Stimulated activated CD4-positive, alpha-beta T cell treated with anti-CD3 and anti-CD28 coated beads, Interleukin-12 subunit alpha, Interleukin-12 subunit beta, amount 100 ng/mL, for 4 hours (primary cell): Measurements from ENCODE around the gene CNOT6L.
"Not testable (repeated sequence)": the region's sequence is repeated elsewhere in the genome, so short reads cannot be mapped to it uniquely, and the experiment has no call there.

Source experiments
- DNase-seq: peaks from one replicate; pipeline ENCODE4 v3.0.0-alpha.2; 2020

The CNOT6L gene

GRCh38 chr4:77777135-77777807, 41.9 kb downstream of the CNOT6L start:
- no peak for DNase-seq

GRCh38 chr4:77776182-77777134, 42.7 kb downstream of the CNOT6L start:
- no peak for DNase-seq

- no peak for DNase-seq
Measured at GRCh38 chr4:77773101-77773500, 46.1 kb downstream of the CNOT6L start.

GRCh38 chr4:77771566-77771965, 47.6 kb downstream of the CNOT6L start:
- no peak for DNase-seq

- no peak for DNase-seq
Measured at GRCh38 chr4:77765720-77766119, 53.4 kb downstream of the CNOT6L start.

GRCh38 chr4:77762531-77762930, 56.6 kb downstream of the CNOT6L start:
- no peak for DNase-seq

- no peak for DNase-seq
Measured at GRCh38 chr4:77761595-77761994, 57.6 kb downstream of the CNOT6L start.

- DNase-seq, result no peak
Measured at GRCh38 chr4:77758804-77759203, 60.4 kb downstream of the CNOT6L start.

- DNase-seq, result no peak
Measured at GRCh38 chr4:77751764-77752163, 67.4 kb downstream of the CNOT6L start.

GRCh38 chr4:77745792-77746191, 73.4 kb downstream of the CNOT6L start:
- no peak for DNase-seq

- no peak for DNase-seq
Measured at GRCh38 chr4:77742054-77742453, 77.1 kb downstream of the CNOT6L start.

GRCh38 chr4:77740480-77740879, 78.7 kb downstream of the CNOT6L start:
- DNase-seq, result no peak

- no peak for DNase-seq
Measured at GRCh38 chr4:77734928-77735327, 84.2 kb downstream of the CNOT6L start.

GRCh38 chr4:77731656-77732055, 87.5 kb downstream of the CNOT6L start:
- DNase-seq, result no peak

- DNase-seq, result no peak
Measured at GRCh38 chr4:77728420-77728819, 90.7 kb downstream of the CNOT6L start.

GRCh38 chr4:77721073-77721472, 98.1 kb downstream of the CNOT6L start:
- DNase-seq, result no peak

- not testable (repeated sequence) for DNase-seq
Measured at GRCh38 chr4:77718500-77718899, 100.7 kb downstream of the CNOT6L start.

GRCh38 chr4:77715414-77716290, 103.5 kb downstream of the CNOT6L start:
- DNase-seq, result no peak

- no peak for DNase-seq
Measured at GRCh38 chr4:77714514-77714913, 104.7 kb downstream of the CNOT6L start.

- no peak for DNase-seq
Measured at GRCh38 chr4:77713884-77714283, 105.3 kb downstream of the CNOT6L start.

GRCh38 chr4:77712675-77713074, 106.5 kb downstream of the CNOT6L start:
- DNase-seq, result no peak

GRCh38 chr4:77711469-77711868, 107.7 kb downstream of the CNOT6L start:
- DNase-seq, result no peak

- no peak for DNase-seq
Measured at GRCh38 chr4:77710684-77711083, 108.5 kb downstream of the CNOT6L start.
